Peyer's patch (tissue), 4 donors: ENCODE data around the gene POU3F3. TPM values are rescaled to one million over a fixed set of nuclear protein-coding genes. Genes with fewer than 3 reads are reported as not detected.

Experiments used
- DNase-seq, 3 donors: peaks; one replicate each; pipeline ENCODE4 v3.0.0-alpha.2; 2017 to 2019
- H3K27ac ChIP-seq, 4 donors: fragments of 200-600 bp; sonication (generic); one replicate each; pipeline ENCODE4 v1.5.1; 2016 to 2019
- H3K27me3 ChIP-seq, 2 donors: fragments of 200-600 bp; sonication (generic); one replicate each; pipeline ENCODE4 v1.5.1; 2019
- H3K36me3 ChIP-seq, 3 donors: fragments of 200-600 bp; sonication (generic); one replicate each; pipeline ENCODE4 v1.5.1; 2016 to 2019
- H3K4me1 ChIP-seq, 4 donors: fragments of 200-600 bp; sonication (generic); one replicate each; pipeline ENCODE4 v1.5.1; 2016 to 2019
- H3K4me3 ChIP-seq, 4 donors: fragments of 200-600 bp; sonication (generic); 1 replicate in 3 of 4; 2 replicates in 1 of 4; pipeline ENCODE4 v1.5.1; 2016 to 2019; ENCODE audit warnings: mild to moderate bottlenecking in 1 of 4
- H3K9me3 ChIP-seq, 4 donors: fragments of 200-600 bp; sonication (generic); one replicate each; pipeline ENCODE4 v1.5.1; 2016 to 2019; ENCODE audit warnings: mild to moderate bottlenecking in 1 of 4
- CTCF ChIP-seq, 6 experiments: fragments of 450-650 bp in 4 of 6; fragments of 200-600 bp in 2 of 6; sonication (generic) in 1 of 6; IDR thresholded peaks; one replicate each; pipeline ENCODE4 v1.5.1; 2017 to 2019; ENCODE audit warnings: antibody characterized with exemption in 6 of 6, mild to moderate bottlenecking in 3 of 6, moderate library complexity in 1 of 6
- POLR2A ChIP-seq, 2 donors: fragments of 450-650 bp; IDR thresholded peaks; one replicate each; pipeline ENCODE4 v1.5.1; 2017; ENCODE audit warnings: antibody characterized with exemption in 2 of 2, mild to moderate bottlenecking in 2 of 2, moderate library complexity in 2 of 2
- total RNA-seq, 4 donors: library from RNA; depleted of rRNA; stranded (reverse); fragments of >200 nt; gene quantifications; one replicate each; pipeline ENCODE4 v1.1.0, GENCODE V29; 2016

POU3F3 gene
- total RNA-seq, 4 donors from 2014 or later: 0.18 to 0.40 TPM; not detected in 2

- Histone ChIP-seq H3K4me1 (no peaks in the 10 kb centered on the region), H3K27me3 (no peaks in the 10 kb centered on the region), H3K9me3 (no peaks in the 10 kb centered on the region), H3K36me3 (no peaks in the 10 kb centered on the region), H3K4me3 (no peak overlapping the region), H3K27ac (no peak overlapping the region)
- DNase-seq: no peak
- TF ChIP-seq POLR2A (IDR thresholded peaks at IDR 0.05) (no peak), CTCF (IDR thresholded peaks at IDR 0.05) (no peak)
Observed at GRCh38 chr2:104820126-104820525, 33.8 kb upstream of the POU3F3 start.

GRCh38 chr2:104825124-104825865, 28.6 kb upstream of the POU3F3 start:
- Histone ChIP-seq H3K27me3 (no peaks in the 10 kb centered on the region), H3K4me1 (no peaks in the 10 kb centered on the region), H3K36me3 (no peaks in the 10 kb centered on the region), H3K27ac (no peak overlapping the region), H3K9me3 (no peaks in the 10 kb centered on the region), H3K4me3 (no peak overlapping the region)
- TF ChIP-seq CTCF (IDR thresholded peaks at IDR 0.05) (no peak), POLR2A (IDR thresholded peaks at IDR 0.05) (no peak)
- DNase-seq: no peak

GRCh38 chr2:104826016-104826415, 27.9 kb upstream of the POU3F3 start:
- Histone ChIP-seq H3K27ac (no peak overlapping the region), H3K9me3 (no peaks in the 10 kb centered on the region), H3K4me3 (no peak overlapping the region), H3K4me1 (no peaks in the 10 kb centered on the region), H3K36me3 (no peaks in the 10 kb centered on the region), H3K27me3 (no peaks in the 10 kb centered on the region)
- TF ChIP-seq POLR2A (IDR thresholded peaks at IDR 0.05) (no peak), CTCF (IDR thresholded peaks at IDR 0.05) (no peak)
- DNase-seq: no peak

GRCh38 chr2:104831742-104832141, 22.2 kb upstream of the POU3F3 start:
- TF ChIP-seq CTCF (IDR thresholded peaks at IDR 0.05): no peak
- TF ChIP-seq POLR2A (IDR thresholded peaks at IDR 0.05): no peak
- DNase-seq: no peak
- H3K4me1 ChIP-seq: no peaks in the 10 kb centered on the region

GRCh38 chr2:104834431-104835153, 19.3 kb upstream of the POU3F3 start:
- DNase-seq: no peak
- H3K9me3 ChIP-seq: no peaks in the 10 kb centered on the region
- no peaks in the 10 kb centered on the region for H3K4me1 ChIP-seq
- TF ChIP-seq POLR2A (IDR thresholded peaks at IDR 0.05): no peak
- no peak for TF ChIP-seq CTCF (IDR thresholded peaks at IDR 0.05)
- no peak overlapping the region for H3K27ac ChIP-seq
- H3K4me3 ChIP-seq: no peak overlapping the region
- H3K36me3 ChIP-seq: no peaks in the 10 kb centered on the region
- H3K27me3 ChIP-seq: no peaks in the 10 kb centered on the region

More at GRCh38 chr2:104831742-104832141, 22.2 kb upstream of the POU3F3 start:
- Histone ChIP-seq H3K9me3 (no peaks in the 10 kb centered on the region), H3K27ac (no peak overlapping the region), H3K36me3 (no peaks in the 10 kb centered on the region), H3K4me3 (no peak overlapping the region), H3K27me3 (no peaks in the 10 kb centered on the region)
